ENCODE data around the gene PLXNB2.

DNA sequence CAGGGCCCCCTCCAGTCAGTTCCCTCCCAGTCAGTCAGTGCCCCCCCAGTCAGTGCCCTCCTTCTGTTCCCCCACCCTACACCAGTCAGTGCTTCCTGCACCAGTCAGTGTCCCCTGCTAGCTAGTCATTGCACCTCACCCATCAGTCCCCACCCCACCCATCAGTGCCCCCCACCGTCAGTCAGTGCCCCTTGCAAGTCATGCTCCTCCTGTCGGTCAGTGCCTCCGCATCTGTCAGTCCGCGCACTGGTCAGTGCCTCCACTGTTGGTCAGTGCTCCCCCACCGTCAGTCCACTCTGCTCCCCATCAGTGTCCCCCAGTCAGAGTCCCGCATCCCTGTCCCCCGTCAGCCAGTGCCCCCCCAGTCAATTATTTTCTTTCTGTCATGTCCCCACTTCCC, 39.0 kb upstream of the PLXNB2 start:
- TF ChIP-seq POLR2A (IDR thresholded peaks at IDR 0.05) (no peak), POLR2AphosphoS5 (IDR thresholded peaks at IDR 0.05; ENCODE audit: insufficient read depth in 1 of 2, low read depth in 1 of 2) (no peak)
- TF ChIP-seq, protein P1, sequence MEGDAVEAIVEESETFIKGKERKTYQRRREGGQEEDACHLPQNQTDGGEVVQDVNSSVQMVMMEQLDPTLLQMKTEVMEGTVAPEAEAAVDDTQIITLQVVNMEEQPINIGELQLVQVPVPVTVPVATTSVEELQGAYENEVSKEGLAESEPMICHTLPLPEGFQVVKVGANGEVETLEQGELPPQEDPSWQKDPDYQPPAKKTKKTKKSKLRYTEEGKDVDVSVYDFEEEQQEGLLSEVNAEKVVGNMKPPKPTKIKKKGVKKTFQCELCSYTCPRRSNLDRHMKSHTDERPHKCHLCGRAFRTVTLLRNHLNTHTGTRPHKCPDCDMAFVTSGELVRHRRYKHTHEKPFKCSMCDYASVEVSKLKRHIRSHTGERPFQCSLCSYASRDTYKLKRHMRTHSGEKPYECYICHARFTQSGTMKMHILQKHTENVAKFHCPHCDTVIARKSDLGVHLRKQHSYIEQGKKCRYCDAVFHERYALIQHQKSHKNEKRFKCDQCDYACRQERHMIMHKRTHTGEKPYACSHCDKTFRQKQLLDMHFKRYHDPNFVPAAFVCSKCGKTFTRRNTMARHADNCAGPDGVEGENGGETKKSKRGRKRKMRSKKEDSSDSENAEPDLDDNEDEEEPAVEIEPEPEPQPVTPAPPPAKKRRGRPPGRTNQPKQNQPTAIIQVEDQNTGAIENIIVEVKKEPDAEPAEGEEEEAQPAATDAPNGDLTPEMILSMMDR (IDR thresholded peaks at IDR 0.05), result no peak

Measured in vagina (tissue), 2 donors.